HepG2 (cell line): ENCODE measurements around the gene ETV2. TPM values are rescaled to one million over a fixed set of nuclear protein-coding genes. Genes with fewer than 3 reads are reported as not detected.

Experiments used
- ATAC-seq: fragments of 200-7000 bp; cut with Tn5 transposase; 3 replicates; pipeline ENCODE4 v1.9.1; 2020; ENCODE audit warnings: mild to moderate bottlenecking, moderate library complexity
- BruUV-seq: library from RNA; stranded (reverse); fragments of 400-500 nt; replicated peaks from 2 replicates; lab custom pipeline; 2021; lab: Mats Ljungman, UMichigan
- CTCF ChIA-PET: fragments of 300-600 bp; formaldehyde crosslinking; extraction: SDS; loops from one replicate; lab custom pipeline; 2021; ENCODE audit warnings: low total read pairs, inconsistent platforms, low intra/inter-chr PET ratio; lab: Yijun Ruan, JAX
- POLR2A ChIA-PET: fragments of 350-600 bp; sonication (Branson Sonifier 250); formaldehyde crosslinking; loops from one replicate; lab custom pipeline; 2020; ENCODE audit warnings: antibody characterized with exemption, inconsistent platforms; lab: Yijun Ruan, JAX
- DNase-seq: peaks from one replicate; pipeline ENCODE4 v3.0.0-alpha.2; 2015; ENCODE audit warnings: low spot score
- FAIRE-seq: peaks from 3 replicates; lab custom pipeline; 2011; peaks lifted over from hg19 to GRCh38; lab: Jason Lieb, UNC
- H2AFZ ChIP-seq: one replicate; pipeline ENCODE4 v1.6.1; 2011; ENCODE audit warnings: low read length, inconsistent platforms
- H3K27ac ChIP-seq: fragments of 300-600 bp; 3 replicates; pipeline ENCODE4 v1.8.0; 2011; ENCODE audit warnings: mixed run types, mild to moderate bottlenecking, mixed read lengths, low read length, inconsistent platforms; ENCODE audit not compliant: insufficient read depth; ENCODE audit errors: extremely low read length
- H3K27me3 ChIP-seq, 2 experiments: fragments of 200-600 bp in 1 of 2; 2 replicates in 1 of 2; 3 replicates in 1 of 2; pipeline versions ENCODE4 v1.6.0 to v1.8.0; 2011; ENCODE audit warnings: low read length in 2 of 2, mild to moderate bottlenecking in 2 of 2, moderate library complexity in 2 of 2, inconsistent platforms in 1 of 2; ENCODE audit not compliant: insufficient read depth in 2 of 2, control insufficient read depth in 1 of 2
- H3K36me3 ChIP-seq, 2 experiments: fragments of 200-600 bp in 1 of 2; replicated peaks in 1 of 2; 2 replicates in 1 of 2; 3 replicates in 1 of 2; pipeline versions ENCODE4 v1.5.1 to v1.8.0; 2011; ENCODE audit warnings: low read length in 2 of 2, inconsistent platforms in 1 of 2; ENCODE audit not compliant: insufficient read depth in 2 of 2, control insufficient read depth in 1 of 2
- H3K4me1 ChIP-seq: 2 replicates; pipeline ENCODE4 v1.5.1; 2012; ENCODE audit warnings: low read length, inconsistent platforms; ENCODE audit not compliant: insufficient read depth
- H3K4me2 ChIP-seq: 2 replicates; pipeline ENCODE4 v1.6.0; 2011; ENCODE audit warnings: low read depth, low read length, inconsistent platforms
- H3K4me3 ChIP-seq, 3 experiments: fragments of 200-600 bp in 1 of 3; sonication (generic), shearing (Covaris generic) in 1 of 3; replicated peaks in 1 of 3; 2 replicates each; pipeline ENCODE4 v1.5.1; 2011 to 2016; ENCODE audit warnings: low read length in 3 of 3, inconsistent platforms in 2 of 3, low read depth in 2 of 3, mild to moderate bottlenecking in 2 of 3, control low read depth in 1 of 3, mixed read lengths in 1 of 3; ENCODE audit not compliant: insufficient read depth in 1 of 3
- H3K79me2 ChIP-seq: one replicate; pipeline ENCODE4 v1.6.1; 2011; ENCODE audit warnings: low read length, inconsistent platforms; ENCODE audit not compliant: insufficient read depth
- H3K9ac ChIP-seq: 2 replicates; pipeline ENCODE4 v1.6.0; 2011; ENCODE audit warnings: mild to moderate bottlenecking, low read depth, low read length, inconsistent platforms; ENCODE audit not compliant: insufficient read depth
- H3K9me3 ChIP-seq: 2 replicates; pipeline ENCODE4 v1.5.1; 2012; ENCODE audit warnings: mild to moderate bottlenecking, low read length
- H4K20me1 ChIP-seq: 2 replicates; pipeline ENCODE4 v1.6.0; 2011; ENCODE audit warnings: inconsistent platforms, mild to moderate bottlenecking, low read length, moderate library complexity; ENCODE audit not compliant: insufficient read depth
- ELF4 ChIP-seq: sonication (generic); formaldehyde crosslinking; IDR thresholded peaks from 2 replicates; pipeline ENCODE4 v1.5.0; 2020; ENCODE audit warnings: missing genetic modification reagents, mild to moderate bottlenecking, moderate library complexity, borderline replicate concordance
- FOXA1 ChIP-seq, 2 experiments: fragments of 450-650 bp in 1 of 2; sonication (generic) in 1 of 2; formaldehyde crosslinking in 1 of 2; IDR thresholded peaks; 2 replicates each; pipeline versions ENCODE4 v1.4.0 to v1.6.1; 2016 to 2020; ENCODE audit warnings: missing genetic modification reagents in 1 of 2
- HES4 ChIP-seq: sonication (generic); formaldehyde crosslinking; IDR thresholded peaks from 2 replicates; pipeline ENCODE4 v1.9.0; 2021; ENCODE audit warnings: mild to moderate bottlenecking, missing genetic modification reagents, borderline replicate concordance
- HMG20B ChIP-seq: conservative IDR thresholded peaks from 2 replicates; pipeline ENCODE4 v1.6.1; 2016; ENCODE audit warnings: missing genetic modification reagents, missing compliant biosample characterization
- IRF2 ChIP-seq: IDR thresholded peaks from 2 replicates; pipeline ENCODE4 v1.6.1; 2018; ENCODE audit warnings: missing genetic modification reagents, missing compliant biosample characterization
- KDM4B ChIP-seq: sonication (generic); formaldehyde crosslinking; IDR thresholded peaks from 2 replicates; pipeline ENCODE4 v1.4.0; 2020; ENCODE audit warnings: missing genetic modification reagents
- MLX ChIP-seq: IDR thresholded peaks from 2 replicates; pipeline ENCODE4 v1.6.1; 2016
- RFXAP ChIP-seq: sonication (generic); formaldehyde crosslinking; IDR thresholded peaks from 2 replicates; pipeline ENCODE4 v1.4.0; 2020; ENCODE audit warnings: missing genetic modification reagents, borderline replicate concordance
- ZNF558 ChIP-seq: sonication (generic); formaldehyde crosslinking; IDR thresholded peaks from 2 replicates; pipeline ENCODE4 v1.9.0; 2022; ENCODE audit warnings: mild to moderate bottlenecking, missing genetic modification reagents, borderline replicate concordance
- ZNF646 ChIP-seq: sonication (generic); formaldehyde crosslinking; IDR thresholded peaks from 2 replicates; pipeline ENCODE4 v1.9.0; 2021; ENCODE audit warnings: mild to moderate bottlenecking, missing genetic modification reagents
- ZNF670 ChIP-seq: sonication (generic); formaldehyde crosslinking; IDR thresholded peaks from 2 replicates; pipeline ENCODE4 v1.8.0; 2022; ENCODE audit warnings: mild to moderate bottlenecking, missing genetic modification reagents, borderline replicate concordance
- WGBS: methylation state at CpG from one replicate; pipeline ENCODE4 v1.1.6; 2017; ENCODE audit warnings: low lambda C conversion rate; 5-methylcytosine and 5-hydroxymethylcytosine counted together
- in situ Hi-C: cut with HindIII; loops from 2 replicates; pipeline ENCODE4 v1.10.0; 2017; ENCODE audit warnings: low pct_unique_long_range_greater_than_20kb; ENCODE audit not compliant: extremely low pct_ligation_motif_present
- intact Hi-C: fragments of 100-400 bp; cut with micrococcal nuclease; formaldehyde crosslinking; loops from one replicate; pipeline ENCODE4 v1.10.0; 2022; ENCODE audit not compliant: unreplicated experiment
- polyA plus RNA-seq, 8 experiments: library from polyadenylated mRNA; depleted of rRNA in 3 of 8; stranded (reverse) in 7 of 8; unstranded in 1 of 8; fragments of >200 nt; fragmentation: Illumina TruSeq in 4 of 8; extraction: Trizol in 4 of 8; gene quantifications; 2 replicates each; pipeline versions ENCODE4 v1.2.1 to v1.2.3, GENCODE V29; 2011 to 2016; ENCODE audit warnings: low read depth in 4 of 8, missing spikeins in 1 of 8, mixed read lengths in 1 of 8; ENCODE audit not compliant: insufficient read depth in 1 of 8
- total RNA-seq, 5 experiments: library from RNA; depleted of rRNA; stranded (reverse); fragments of >200 nt; fragmentation: Illumina TruSeq; extraction: Trizol; gene quantifications; 2 replicates each; pipeline ENCODE4 v1.2.3, GENCODE V29; 2016; ENCODE audit warnings: low read depth in 1 of 5

Gene ETV2
- total and polyA plus RNA-seq, 2 of the 13 experiments (the other 11 are each of a cell fraction or from before 2014, with no cell fraction given) = 0.07 to 0.20 TPM

GRCh38 chr19:35639863-35640262 is 1.7 kb upstream of the ETV2 start:
- Histone ChIP-seq H4K20me1 (no peaks in the 10 kb centered on the region), H3K27ac (no peak overlapping the region), H2AFZ (no peak overlapping the region), H3K4me1 (peaks cover 24% of the 10 kb centered on the region), H3K9me3 (no peaks in the 10 kb centered on the region), H3K79me2 (no peaks in the 10 kb centered on the region), H3K4me3 (no peak overlapping the region), H3K9ac (no peak overlapping the region), H3K4me2 (no peak overlapping the region), H3K27me3 (no peaks in the 10 kb centered on the region), H3K36me3 (peaks cover 5 to 25% of the 10 kb centered on the region in 2 experiments; a peak in 4 of 5 replicates)
- no TSS peak for BruUV-seq
- in situ Hi-C loops = loop anchor here (5.0 kb wide), 1 partner anchor 93 kb away; the partner anchor contains the start of gene TMEM147
- 61% methylated on average over 4 of the region's 8 CpGs for WGBS
- no peak for ATAC-seq
- POLR2A ChIA-PET = no interaction called here
- CTCF ChIA-PET = no interaction called here
- no peak for TF ChIP-seq HES4 (CRISPR knock-in tag)
- no peak for TF ChIP-seq KDM4B
- TF ChIP-seq ELF4 (CRISPR knock-in tag) = no peak
- no peak for TF ChIP-seq IRF2 (CRISPR knock-in tag)
- TF ChIP-seq ZNF670 = no peak
- no peak for TF ChIP-seq ZNF646 (CRISPR knock-in tag)
- no peak for TF ChIP-seq FOXA1 (IDR thresholded peaks at IDR 0.05)
- TF ChIP-seq FOXA1 (CRISPR knock-in tag; IDR thresholded peaks at IDR 0.05) = no peak
- no peak for TF ChIP-seq ZNF558 (CRISPR knock-in tag)
- TF ChIP-seq RFXAP (CRISPR knock-in tag) = no peak
- no peak for TF ChIP-seq HMG20B (CRISPR knock-in tag)
- TF ChIP-seq MLX (CRISPR knock-in tag) = no peak
- intact Hi-C loops = loop anchor here (10.0 kb wide), 1 partner anchor 85 kb away; no protein-coding TSS in a partner anchor
- no peak for DNase-seq
- no peak for FAIRE-seq
